D721Med (cell line): Measurements from ENCODE around the gene OR4E1.
A peak's percentile ranks its signal among the peaks of the same experiment; 100 is the strongest.

Experiments
- DNase-seq: peaks from one replicate; pipeline ENCODE4 v3.0.0; 2011; ENCODE audit warnings: low spot score; ENCODE audit not compliant: insufficient read length
- FAIRE-seq: peaks from 2 replicates; lab custom pipeline; 2011; peaks lifted over from hg19 to GRCh38; lab: Jason Lieb, UNC
- TF ChIP-seq, protein P1 (sequence below): IDR thresholded peaks from 2 replicates; pipeline ENCODE4 v1.5.1; 2012; ENCODE audit warnings: mild to moderate bottlenecking, control low read depth; ENCODE audit not compliant: insufficient read depth; ENCODE audit errors: missing control alignments

Gene OR4E1, protein sequence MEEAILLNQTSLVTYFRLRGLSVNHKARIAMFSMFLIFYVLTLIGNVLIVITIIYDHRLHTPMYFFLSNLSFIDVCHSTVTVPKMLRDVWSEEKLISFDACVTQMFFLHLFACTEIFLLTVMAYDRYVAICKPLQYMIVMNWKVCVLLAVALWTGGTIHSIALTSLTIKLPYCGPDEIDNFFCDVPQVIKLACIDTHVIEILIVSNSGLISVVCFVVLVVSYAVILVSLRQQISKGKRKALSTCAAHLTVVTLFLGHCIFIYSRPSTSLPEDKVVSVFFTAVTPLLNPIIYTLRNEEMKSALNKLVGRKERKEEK

DNA sequence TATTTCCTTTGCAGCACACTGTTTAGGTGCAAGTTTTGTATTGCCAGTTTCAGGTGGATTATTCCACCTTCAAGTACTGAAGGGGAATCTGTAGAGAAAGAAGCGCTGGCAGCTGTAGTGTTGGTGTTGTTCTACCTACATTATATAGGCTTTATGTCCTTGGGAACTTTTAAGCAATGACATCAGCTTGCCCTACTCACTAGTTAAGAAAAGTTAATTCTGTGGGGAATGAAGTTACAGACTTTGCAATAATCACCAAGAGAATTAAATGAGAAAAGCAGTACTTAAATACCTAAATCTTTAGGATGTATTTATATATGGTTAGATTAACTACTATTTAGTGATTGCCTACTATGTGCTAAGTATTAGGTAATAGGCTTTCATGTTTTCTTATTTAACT, at the start of gene OR4E1:
Gene OR4E1, minus strand, starts transcription at position 101 of the 400 bp plus-strand sequence. CDS start 2,883 bp downstream, outside the sequence.
- FAIRE-seq (no peak), DNase-seq (no peak)
- TF ChIP-seq, protein P1, sequence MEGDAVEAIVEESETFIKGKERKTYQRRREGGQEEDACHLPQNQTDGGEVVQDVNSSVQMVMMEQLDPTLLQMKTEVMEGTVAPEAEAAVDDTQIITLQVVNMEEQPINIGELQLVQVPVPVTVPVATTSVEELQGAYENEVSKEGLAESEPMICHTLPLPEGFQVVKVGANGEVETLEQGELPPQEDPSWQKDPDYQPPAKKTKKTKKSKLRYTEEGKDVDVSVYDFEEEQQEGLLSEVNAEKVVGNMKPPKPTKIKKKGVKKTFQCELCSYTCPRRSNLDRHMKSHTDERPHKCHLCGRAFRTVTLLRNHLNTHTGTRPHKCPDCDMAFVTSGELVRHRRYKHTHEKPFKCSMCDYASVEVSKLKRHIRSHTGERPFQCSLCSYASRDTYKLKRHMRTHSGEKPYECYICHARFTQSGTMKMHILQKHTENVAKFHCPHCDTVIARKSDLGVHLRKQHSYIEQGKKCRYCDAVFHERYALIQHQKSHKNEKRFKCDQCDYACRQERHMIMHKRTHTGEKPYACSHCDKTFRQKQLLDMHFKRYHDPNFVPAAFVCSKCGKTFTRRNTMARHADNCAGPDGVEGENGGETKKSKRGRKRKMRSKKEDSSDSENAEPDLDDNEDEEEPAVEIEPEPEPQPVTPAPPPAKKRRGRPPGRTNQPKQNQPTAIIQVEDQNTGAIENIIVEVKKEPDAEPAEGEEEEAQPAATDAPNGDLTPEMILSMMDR, result no peak

DNA sequence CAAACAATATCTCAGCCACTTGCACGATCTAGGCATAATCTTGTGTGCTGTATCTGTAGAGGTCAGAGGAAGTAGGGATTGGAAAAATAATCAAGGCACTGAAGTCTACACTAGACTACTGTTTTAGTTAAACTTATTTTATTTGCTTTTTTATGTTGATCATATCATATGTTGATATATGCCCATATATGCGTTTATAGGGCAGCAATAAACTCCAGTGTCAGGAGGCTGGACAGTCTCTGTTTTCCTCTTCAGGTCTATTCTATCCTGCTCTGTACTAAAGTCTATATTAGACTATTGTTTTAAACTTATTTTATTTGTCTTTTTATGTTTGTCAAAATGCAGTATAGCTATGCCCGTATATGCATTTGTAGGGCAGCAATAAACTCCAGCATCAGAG, 47.9 kb upstream of the OR4E1 start:
- DNase-seq (no peak), FAIRE-seq (no peak)
- TF ChIP-seq, protein P1, result no peak

DNA sequence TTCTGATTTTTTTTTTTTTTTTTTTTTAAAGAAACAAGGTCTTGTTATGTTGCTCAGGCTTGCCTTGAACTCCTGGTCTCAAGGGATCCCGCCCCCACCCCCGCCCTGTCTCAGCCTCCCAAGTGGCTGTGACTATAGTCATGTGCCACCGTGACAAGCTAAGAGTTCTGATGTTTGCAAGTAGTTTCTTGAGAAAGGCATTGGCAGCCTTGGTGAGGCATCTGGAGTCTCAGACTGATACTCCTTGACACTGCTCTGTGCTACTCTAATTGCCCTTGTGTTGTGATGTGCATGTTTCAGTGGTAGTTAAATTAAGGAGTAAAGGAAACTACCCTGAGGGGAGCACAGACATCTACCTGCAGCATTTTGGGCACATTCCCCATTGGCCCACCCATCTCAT, 46.2 kb upstream of the OR4E1 start:
- no peak for FAIRE-seq
- TF ChIP-seq, protein P1, result no peak
- no peak for DNase-seq

DNA sequence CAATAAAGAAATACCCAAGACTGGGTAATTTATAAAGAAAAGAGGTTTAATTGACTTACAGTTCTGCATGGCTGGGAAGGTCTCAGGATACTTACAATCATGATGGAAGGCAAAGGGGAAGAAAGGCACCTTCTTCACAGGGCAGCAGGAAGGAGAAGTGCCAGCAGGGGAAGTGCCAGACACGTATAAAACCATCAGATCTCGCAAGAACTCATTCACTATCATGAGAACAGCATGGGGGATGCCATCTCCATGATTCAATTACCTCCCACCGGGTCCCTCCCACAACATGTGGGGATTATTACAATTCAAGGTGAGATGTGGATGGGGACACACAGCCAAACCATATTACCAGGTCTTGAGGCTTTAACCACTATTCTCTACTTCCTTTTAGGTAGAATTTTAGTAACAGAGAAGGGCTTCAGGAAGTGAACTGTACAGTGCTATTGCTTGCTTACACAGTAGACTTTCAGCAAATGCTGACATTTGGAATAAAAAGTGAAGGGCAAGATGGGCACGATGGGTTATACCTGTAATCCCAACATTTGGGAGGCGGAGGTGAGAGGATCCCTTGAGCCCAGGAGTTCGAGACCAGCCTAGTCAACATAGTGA, 40.8 kb upstream of the OR4E1 start:
- FAIRE-seq (no peak), DNase-seq (no peak)
- TF ChIP-seq, protein P1, result no peak

DNA sequence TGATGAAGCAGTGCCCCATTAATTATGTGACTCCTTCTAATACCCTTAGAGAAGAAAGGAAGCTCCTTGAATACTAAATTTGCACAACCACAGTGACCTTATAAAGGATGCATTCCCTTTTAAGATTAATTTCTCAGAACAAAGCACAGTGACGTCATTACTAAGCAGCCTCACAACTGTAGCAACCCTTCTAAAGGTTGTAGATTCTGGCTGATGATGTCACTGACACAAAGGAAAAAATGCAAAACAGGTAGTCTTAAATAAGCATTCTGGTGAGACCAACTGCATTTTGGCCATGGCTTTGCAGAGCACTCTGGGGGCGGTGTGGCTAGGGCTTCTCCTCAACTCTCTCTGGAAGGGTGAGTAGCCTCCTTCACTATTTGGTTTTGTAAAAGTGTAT, 38.4 kb upstream of the OR4E1 start:
- DNase-seq, result no peak
- TF ChIP-seq, protein P1, result no peak
- no peak for FAIRE-seq

DNA sequence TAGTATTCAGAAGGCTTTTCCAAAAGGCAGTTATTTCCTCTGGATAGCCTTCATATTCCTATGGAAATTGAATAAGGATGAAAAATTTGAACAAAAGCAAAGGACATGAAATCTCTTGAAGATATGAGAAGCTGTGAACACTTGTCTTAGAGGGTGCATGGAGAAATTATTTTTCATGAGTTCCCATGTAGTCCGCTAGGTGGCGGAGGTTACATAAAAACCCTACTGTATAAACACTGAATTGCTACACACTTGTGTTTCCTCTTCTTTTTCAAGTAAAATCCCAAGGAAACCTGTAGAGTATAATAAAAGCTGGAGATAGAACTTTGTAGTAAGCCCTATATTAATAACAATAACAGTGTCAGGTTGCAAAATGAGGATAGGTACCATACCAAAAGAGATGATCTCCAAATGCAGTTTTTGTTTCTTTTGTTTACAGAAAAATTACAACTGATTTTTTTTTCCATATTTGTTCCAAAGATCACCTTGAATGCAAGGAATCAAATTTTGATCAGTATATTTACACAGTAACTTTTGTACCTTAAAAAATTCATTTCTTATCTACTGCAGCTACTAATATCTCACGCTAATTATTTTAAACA, 37.8 kb upstream of the OR4E1 start:
- DNase-seq (no peak), FAIRE-seq (no peak)

More for the DNA sequence above, 37.8 kb upstream of the OR4E1 start:
- TF ChIP-seq, protein P1, result peak; percentile 62
